Hepatocyte (in vitro differentiated cells): ENCODE measurements around the gene HGD.

Source experiments
- EZH2 ChIP-seq: fragments of 200-600 bp; sonication (generic); IDR thresholded peaks from 2 replicates; pipeline ENCODE4 v1.6.1; 2016; ENCODE audit warnings: antibody characterized with exemption, mild to moderate bottlenecking, borderline replicate concordance
- TF ChIP-seq, protein P1 (sequence below): fragments of 200-600 bp; sonication (generic); IDR thresholded peaks from 2 replicates; pipeline ENCODE4 v1.5.1; 2016; ENCODE audit warnings: antibody characterized with exemption, mild to moderate bottlenecking; ENCODE audit not compliant: poor library complexity

DNA sequence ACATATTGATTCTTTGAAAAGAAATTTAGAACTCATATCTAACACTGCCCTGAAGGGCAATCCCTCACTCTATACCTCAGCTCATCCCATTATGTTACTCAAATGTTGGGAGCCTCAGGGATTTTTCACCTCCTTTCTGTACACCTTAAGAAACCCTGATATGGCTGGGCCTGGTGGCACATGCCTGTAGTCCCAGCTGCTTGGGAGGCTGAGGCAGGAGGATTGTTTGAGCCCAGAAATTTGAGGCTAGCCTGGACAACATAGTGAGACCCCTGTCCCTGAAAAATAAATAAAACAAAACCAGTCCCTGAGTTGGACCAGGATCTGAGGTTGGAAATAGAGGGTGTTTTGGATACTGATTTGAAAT lies 58.3 kb downstream of the HGD start:
- TF ChIP-seq, protein P1, sequence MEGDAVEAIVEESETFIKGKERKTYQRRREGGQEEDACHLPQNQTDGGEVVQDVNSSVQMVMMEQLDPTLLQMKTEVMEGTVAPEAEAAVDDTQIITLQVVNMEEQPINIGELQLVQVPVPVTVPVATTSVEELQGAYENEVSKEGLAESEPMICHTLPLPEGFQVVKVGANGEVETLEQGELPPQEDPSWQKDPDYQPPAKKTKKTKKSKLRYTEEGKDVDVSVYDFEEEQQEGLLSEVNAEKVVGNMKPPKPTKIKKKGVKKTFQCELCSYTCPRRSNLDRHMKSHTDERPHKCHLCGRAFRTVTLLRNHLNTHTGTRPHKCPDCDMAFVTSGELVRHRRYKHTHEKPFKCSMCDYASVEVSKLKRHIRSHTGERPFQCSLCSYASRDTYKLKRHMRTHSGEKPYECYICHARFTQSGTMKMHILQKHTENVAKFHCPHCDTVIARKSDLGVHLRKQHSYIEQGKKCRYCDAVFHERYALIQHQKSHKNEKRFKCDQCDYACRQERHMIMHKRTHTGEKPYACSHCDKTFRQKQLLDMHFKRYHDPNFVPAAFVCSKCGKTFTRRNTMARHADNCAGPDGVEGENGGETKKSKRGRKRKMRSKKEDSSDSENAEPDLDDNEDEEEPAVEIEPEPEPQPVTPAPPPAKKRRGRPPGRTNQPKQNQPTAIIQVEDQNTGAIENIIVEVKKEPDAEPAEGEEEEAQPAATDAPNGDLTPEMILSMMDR: no peak
- TF ChIP-seq EZH2: no peak
